Measurements from ENCODE around the gene MMP7.

DNA sequence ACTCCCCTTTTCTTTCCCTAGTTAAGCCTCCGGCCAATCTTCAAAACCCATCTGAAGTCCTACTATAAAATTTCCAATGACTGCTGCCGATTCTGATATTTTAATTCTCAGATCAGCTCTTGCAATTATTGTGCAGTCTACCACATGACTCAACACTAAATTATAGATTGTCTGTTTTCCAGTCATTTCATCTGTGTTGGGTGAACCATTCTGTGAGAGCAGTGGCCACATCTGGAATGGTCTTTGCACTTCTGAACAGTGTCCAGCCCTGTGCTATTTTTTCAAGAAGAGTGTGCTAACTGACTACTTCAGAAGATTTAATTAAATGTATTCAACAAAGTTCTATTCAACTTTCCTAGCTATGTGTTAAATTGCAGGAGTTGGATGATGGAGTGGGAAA lies 47.2 kb upstream of the MMP7 start:
- TF ChIP-seq, protein P1, sequence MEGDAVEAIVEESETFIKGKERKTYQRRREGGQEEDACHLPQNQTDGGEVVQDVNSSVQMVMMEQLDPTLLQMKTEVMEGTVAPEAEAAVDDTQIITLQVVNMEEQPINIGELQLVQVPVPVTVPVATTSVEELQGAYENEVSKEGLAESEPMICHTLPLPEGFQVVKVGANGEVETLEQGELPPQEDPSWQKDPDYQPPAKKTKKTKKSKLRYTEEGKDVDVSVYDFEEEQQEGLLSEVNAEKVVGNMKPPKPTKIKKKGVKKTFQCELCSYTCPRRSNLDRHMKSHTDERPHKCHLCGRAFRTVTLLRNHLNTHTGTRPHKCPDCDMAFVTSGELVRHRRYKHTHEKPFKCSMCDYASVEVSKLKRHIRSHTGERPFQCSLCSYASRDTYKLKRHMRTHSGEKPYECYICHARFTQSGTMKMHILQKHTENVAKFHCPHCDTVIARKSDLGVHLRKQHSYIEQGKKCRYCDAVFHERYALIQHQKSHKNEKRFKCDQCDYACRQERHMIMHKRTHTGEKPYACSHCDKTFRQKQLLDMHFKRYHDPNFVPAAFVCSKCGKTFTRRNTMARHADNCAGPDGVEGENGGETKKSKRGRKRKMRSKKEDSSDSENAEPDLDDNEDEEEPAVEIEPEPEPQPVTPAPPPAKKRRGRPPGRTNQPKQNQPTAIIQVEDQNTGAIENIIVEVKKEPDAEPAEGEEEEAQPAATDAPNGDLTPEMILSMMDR (conservative IDR thresholded peaks at IDR 0.05; ENCODE audit: low read depth in 2 of 2), result no peak
- no peak for TF ChIP-seq POLR2AphosphoS5 (IDR thresholded peaks at IDR 0.05; ENCODE audit: low read depth)
- TF ChIP-seq CREB1 (CRISPR knock-in tag; IDR thresholded peaks at IDR 0.05; ENCODE audit: low read depth), result no peak
- TF ChIP-seq, protein P2, sequence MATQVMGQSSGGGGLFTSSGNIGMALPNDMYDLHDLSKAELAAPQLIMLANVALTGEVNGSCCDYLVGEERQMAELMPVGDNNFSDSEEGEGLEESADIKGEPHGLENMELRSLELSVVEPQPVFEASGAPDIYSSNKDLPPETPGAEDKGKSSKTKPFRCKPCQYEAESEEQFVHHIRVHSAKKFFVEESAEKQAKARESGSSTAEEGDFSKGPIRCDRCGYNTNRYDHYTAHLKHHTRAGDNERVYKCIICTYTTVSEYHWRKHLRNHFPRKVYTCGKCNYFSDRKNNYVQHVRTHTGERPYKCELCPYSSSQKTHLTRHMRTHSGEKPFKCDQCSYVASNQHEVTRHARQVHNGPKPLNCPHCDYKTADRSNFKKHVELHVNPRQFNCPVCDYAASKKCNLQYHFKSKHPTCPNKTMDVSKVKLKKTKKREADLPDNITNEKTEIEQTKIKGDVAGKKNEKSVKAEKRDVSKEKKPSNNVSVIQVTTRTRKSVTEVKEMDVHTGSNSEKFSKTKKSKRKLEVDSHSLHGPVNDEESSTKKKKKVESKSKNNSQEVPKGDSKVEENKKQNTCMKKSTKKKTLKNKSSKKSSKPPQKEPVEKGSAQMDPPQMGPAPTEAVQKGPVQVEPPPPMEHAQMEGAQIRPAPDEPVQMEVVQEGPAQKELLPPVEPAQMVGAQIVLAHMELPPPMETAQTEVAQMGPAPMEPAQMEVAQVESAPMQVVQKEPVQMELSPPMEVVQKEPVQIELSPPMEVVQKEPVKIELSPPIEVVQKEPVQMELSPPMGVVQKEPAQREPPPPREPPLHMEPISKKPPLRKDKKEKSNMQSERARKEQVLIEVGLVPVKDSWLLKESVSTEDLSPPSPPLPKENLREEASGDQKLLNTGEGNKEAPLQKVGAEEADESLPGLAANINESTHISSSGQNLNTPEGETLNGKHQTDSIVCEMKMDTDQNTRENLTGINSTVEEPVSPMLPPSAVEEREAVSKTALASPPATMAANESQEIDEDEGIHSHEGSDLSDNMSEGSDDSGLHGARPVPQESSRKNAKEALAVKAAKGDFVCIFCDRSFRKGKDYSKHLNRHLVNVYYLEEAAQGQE (IDR thresholded peaks at IDR 0.05; ENCODE audit: unreplicated experiment), result no peak
- no peak for TF ChIP-seq EZH2 (IDR thresholded peaks at IDR 0.05; ENCODE audit: low read depth, unreplicated experiment)
- TF ChIP-seq, protein P3, sequence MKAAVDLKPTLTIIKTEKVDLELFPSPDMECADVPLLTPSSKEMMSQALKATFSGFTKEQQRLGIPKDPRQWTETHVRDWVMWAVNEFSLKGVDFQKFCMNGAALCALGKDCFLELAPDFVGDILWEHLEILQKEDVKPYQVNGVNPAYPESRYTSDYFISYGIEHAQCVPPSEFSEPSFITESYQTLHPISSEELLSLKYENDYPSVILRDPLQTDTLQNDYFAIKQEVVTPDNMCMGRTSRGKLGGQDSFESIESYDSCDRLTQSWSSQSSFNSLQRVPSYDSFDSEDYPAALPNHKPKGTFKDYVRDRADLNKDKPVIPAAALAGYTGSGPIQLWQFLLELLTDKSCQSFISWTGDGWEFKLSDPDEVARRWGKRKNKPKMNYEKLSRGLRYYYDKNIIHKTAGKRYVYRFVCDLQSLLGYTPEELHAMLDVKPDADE (IDR thresholded peaks at IDR 0.05), result no peak
- no peak for TF ChIP-seq EZH2phosphoT487 (IDR thresholded peaks at IDR 0.05; ENCODE audit: unreplicated experiment)
- TF ChIP-seq JUNB (IDR thresholded peaks at IDR 0.05; ENCODE audit: unreplicated experiment), result no peak
- no peak for TF ChIP-seq STAT1 (IDR thresholded peaks at IDR 0.05; ENCODE audit: unreplicated experiment)

Data from GM23338 (cell line).